ENCODE data around the gene TOP2B.

GRCh38 chr3:25587094-25587493, 77.6 kb downstream of the TOP2B start:
- TF ChIP-seq CTCF (conservative IDR thresholded peaks at IDR 0.05; ENCODE audit: low read length) (no peak), EZH2phosphoT487 (IDR thresholded peaks at IDR 0.05; ENCODE audit: borderline replicate concordance) (no peak)
